Transverse colon (tissue), 3 donors: ENCODE data around the gene LRRC57.

ENCODE experiments used
- POLR2A ChIP-seq: fragments of 450-650 bp; IDR thresholded peaks from one replicate; pipeline ENCODE4 v1.6.1; 2016; ENCODE audit warnings: antibody characterized with exemption, mild to moderate bottlenecking, moderate library complexity
- TF ChIP-seq, protein P1 (sequence below), 5 experiments: fragments of 200-600 bp in 3 of 5; fragments of 450-650 bp in 2 of 5; sonication (generic) in 3 of 5; IDR thresholded peaks; 1 replicate in 2 of 5; 2 replicates in 3 of 5; pipeline ENCODE4 v1.5.1; 2016 to 2017; ENCODE audit warnings: antibody characterized with exemption in 5 of 5, inconsistent platforms in 3 of 5, mild to moderate bottlenecking in 2 of 5, moderate library complexity in 1 of 5

GRCh38 chr15:42495361-42496212 lies 53.0 kb downstream of the LRRC57 start, which contains the start of gene SNAP23:
- TF ChIP-seq POLR2A = peak; percentile 98
- TF ChIP-seq, protein P1, sequence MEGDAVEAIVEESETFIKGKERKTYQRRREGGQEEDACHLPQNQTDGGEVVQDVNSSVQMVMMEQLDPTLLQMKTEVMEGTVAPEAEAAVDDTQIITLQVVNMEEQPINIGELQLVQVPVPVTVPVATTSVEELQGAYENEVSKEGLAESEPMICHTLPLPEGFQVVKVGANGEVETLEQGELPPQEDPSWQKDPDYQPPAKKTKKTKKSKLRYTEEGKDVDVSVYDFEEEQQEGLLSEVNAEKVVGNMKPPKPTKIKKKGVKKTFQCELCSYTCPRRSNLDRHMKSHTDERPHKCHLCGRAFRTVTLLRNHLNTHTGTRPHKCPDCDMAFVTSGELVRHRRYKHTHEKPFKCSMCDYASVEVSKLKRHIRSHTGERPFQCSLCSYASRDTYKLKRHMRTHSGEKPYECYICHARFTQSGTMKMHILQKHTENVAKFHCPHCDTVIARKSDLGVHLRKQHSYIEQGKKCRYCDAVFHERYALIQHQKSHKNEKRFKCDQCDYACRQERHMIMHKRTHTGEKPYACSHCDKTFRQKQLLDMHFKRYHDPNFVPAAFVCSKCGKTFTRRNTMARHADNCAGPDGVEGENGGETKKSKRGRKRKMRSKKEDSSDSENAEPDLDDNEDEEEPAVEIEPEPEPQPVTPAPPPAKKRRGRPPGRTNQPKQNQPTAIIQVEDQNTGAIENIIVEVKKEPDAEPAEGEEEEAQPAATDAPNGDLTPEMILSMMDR (IDR thresholded peaks at IDR 0.05) = no peak
